Upper lobe of left lung (tissue), 4 donors: ENCODE data around the gene AVEN.

Experiments used
- CTCF ChIP-seq, 6 experiments: fragments of 450-650 bp in 4 of 6; fragments of 200-600 bp in 2 of 6; sonication (generic) in 2 of 6; IDR thresholded peaks; one replicate each; pipeline ENCODE4 v1.5.1; 2016 to 2019; ENCODE audit warnings: antibody characterized with exemption in 6 of 6
- EP300 ChIP-seq, 4 donors: sonication (generic); formaldehyde crosslinking; IDR thresholded peaks; one replicate each; pipeline ENCODE4 v1.5.1; 2017; ENCODE audit warnings: antibody characterized with exemption in 4 of 4, control low read depth in 2 of 4
- POLR2A ChIP-seq, 4 donors: fragments of 450-650 bp; IDR thresholded peaks; one replicate each; pipeline ENCODE4 v1.5.1; 2016 to 2017; ENCODE audit warnings: antibody characterized with exemption in 4 of 4, mild to moderate bottlenecking in 2 of 4

GRCh38 chr15:33985751-33986150 lies 53.3 kb downstream of the AVEN start:
- no peak for TF ChIP-seq CTCF (IDR thresholded peaks at IDR 0.05)
- no peak for TF ChIP-seq EP300 (IDR thresholded peaks at IDR 0.05)
- no peak for TF ChIP-seq POLR2A (IDR thresholded peaks at IDR 0.05)
